Right atrium auricular region (tissue), 2 donors: Measurements from ENCODE around the gene ITGA3. TPM values are rescaled to one million over a fixed set of nuclear protein-coding genes. Genes with fewer than 3 reads are reported as not detected.
"Not testable (repeated sequence)": the region's sequence is repeated elsewhere in the genome, so short reads cannot be mapped to it uniquely, and the experiment has no call there.

Experiments used
- DNase-seq: peaks from one replicate; pipeline ENCODE4 v3.0.0-alpha.2; 2019; ENCODE audit warnings: low spot score
- H3K27ac ChIP-seq, 2 donors: fragments of 200-600 bp; sonication (generic); 1 replicate in 1 of 2; 2 replicates in 1 of 2; pipeline ENCODE4 v1.5.1; 2016 to 2019
- H3K27me3 ChIP-seq, 2 donors: fragments of 200-600 bp; sonication (generic); one replicate each; pipeline versions ENCODE4 v1.5.1 to v1.6.0; 2017 to 2019
- H3K36me3 ChIP-seq: fragments of 200-600 bp; sonication (generic); one replicate; pipeline ENCODE4 v1.5.1; 2016
- H3K4me1 ChIP-seq, 2 donors: fragments of 200-600 bp; sonication (generic); one replicate each; pipeline versions ENCODE4 v1.5.1 to v1.6.0; 2017 to 2019
- H3K4me3 ChIP-seq, 2 donors: fragments of 200-600 bp; sonication (generic); 1 replicate in 1 of 2; 2 replicates in 1 of 2; pipeline ENCODE4 v1.5.1; 2017 to 2019; ENCODE audit warnings: mild to moderate bottlenecking in 1 of 2, moderate library complexity in 1 of 2
- H3K9me3 ChIP-seq, 2 donors: fragments of 200-600 bp; sonication (generic); one replicate each; pipeline ENCODE4 v1.5.1; 2019
- total RNA-seq, 2 donors: library from RNA; depleted of rRNA; stranded (reverse); fragments of >200 nt; gene quantifications; one replicate each; pipeline ENCODE4 v1.1.0, GENCODE V29; 2016
- TF ChIP-seq, protein P1 (sequence below), 2 donors: fragments of 200-600 bp; sonication (generic); IDR thresholded peaks; one replicate each; pipeline ENCODE4 v1.5.1; 2019; ENCODE audit warnings: antibody characterized with exemption in 2 of 2

The ITGA3 gene
- total RNA-seq, 2 donors from 2014 or later, result 29.5 to 61.8 TPM

- Histone ChIP-seq H3K9me3 (no peaks in the 10 kb centered on the region), H3K4me3 (no peak overlapping the region), H3K4me1 (peaks cover 0 to 88% of the 10 kb centered on the region in 2 donors), H3K27ac (peak overlapping the region; percentile 92 to 96), H3K36me3 (no peaks in the 10 kb centered on the region), H3K27me3 (no peaks in the 10 kb centered on the region)
- DNase-seq, result no peak
- TF ChIP-seq, protein P1, sequence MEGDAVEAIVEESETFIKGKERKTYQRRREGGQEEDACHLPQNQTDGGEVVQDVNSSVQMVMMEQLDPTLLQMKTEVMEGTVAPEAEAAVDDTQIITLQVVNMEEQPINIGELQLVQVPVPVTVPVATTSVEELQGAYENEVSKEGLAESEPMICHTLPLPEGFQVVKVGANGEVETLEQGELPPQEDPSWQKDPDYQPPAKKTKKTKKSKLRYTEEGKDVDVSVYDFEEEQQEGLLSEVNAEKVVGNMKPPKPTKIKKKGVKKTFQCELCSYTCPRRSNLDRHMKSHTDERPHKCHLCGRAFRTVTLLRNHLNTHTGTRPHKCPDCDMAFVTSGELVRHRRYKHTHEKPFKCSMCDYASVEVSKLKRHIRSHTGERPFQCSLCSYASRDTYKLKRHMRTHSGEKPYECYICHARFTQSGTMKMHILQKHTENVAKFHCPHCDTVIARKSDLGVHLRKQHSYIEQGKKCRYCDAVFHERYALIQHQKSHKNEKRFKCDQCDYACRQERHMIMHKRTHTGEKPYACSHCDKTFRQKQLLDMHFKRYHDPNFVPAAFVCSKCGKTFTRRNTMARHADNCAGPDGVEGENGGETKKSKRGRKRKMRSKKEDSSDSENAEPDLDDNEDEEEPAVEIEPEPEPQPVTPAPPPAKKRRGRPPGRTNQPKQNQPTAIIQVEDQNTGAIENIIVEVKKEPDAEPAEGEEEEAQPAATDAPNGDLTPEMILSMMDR (IDR thresholded peaks at IDR 0.05), result no peak
Observed at GRCh38 chr17:50058296-50058953, 2.5 kb downstream of the ITGA3 start.

- H3K27ac ChIP-seq, result peak overlapping the region; percentile 92 to 96
- no peak overlapping the region for H3K4me3 ChIP-seq
- TF ChIP-seq, protein P1 (IDR thresholded peaks at IDR 0.05), result no peak
- H3K4me1 ChIP-seq, result peaks cover 0 to 90% of the 10 kb centered on the region in 2 donors
- no peaks in the 10 kb centered on the region for H3K27me3 ChIP-seq
- no peak for DNase-seq
- no peaks in the 10 kb centered on the region for H3K9me3 ChIP-seq
- H3K36me3 ChIP-seq, result no peaks in the 10 kb centered on the region
Observed at GRCh38 chr17:50059256-50059655, 3.3 kb downstream of the ITGA3 start.

DNA sequence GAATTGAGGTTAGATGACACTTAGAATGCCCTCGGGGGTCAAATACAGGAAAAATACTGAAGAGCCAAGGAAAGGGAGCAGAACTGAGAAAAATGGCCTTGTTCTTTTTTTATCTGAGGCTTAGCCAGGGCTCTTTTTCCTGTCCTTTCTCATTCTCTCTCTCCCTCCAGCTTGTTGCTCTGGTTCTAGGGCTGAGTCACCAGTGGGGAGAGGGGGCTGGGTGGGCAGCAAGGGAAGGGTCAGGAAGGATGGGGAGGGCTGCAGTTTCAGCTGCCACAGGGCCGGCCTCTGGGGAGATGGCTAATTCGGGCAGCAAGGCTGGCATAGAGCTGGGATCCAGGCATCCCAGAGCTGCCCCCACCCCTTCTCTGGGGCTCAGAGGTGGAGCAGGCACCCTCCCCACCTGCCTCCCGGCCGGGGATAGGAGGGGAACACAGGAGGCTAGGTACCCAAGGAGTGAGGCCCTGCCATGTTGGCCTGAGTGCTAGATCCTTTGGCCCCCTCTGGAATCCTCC is 3.9 kb downstream of the ITGA3 start:
- TF ChIP-seq, protein P1 (IDR thresholded peaks at IDR 0.05), result no peak
- no peaks in the 10 kb centered on the region for H3K36me3 ChIP-seq
- H3K4me3 ChIP-seq, result no peak overlapping the region
- DNase-seq, result no peak
- H3K27ac ChIP-seq, result peak overlapping the region; percentile 92 to 96
- no peaks in the 10 kb centered on the region for H3K9me3 ChIP-seq
- no peaks in the 10 kb centered on the region for H3K27me3 ChIP-seq
- H3K4me1 ChIP-seq, result peaks cover 0 to 90% of the 10 kb centered on the region in 2 donors

GRCh38 chr17:50060951-50061712 is 5.2 kb downstream of the ITGA3 start:
- H3K9me3 ChIP-seq, result no peaks in the 10 kb centered on the region
- TF ChIP-seq, protein P1 (IDR thresholded peaks at IDR 0.05), result no peak
- peaks cover 0 to 95% of the 10 kb centered on the region in 2 donors for H3K4me1 ChIP-seq
- H3K27me3 ChIP-seq, result no peaks in the 10 kb centered on the region
- peak overlapping the region; percentile 92 to 96 for H3K27ac ChIP-seq
- peak overlapping the region; percentile 13 to 33 for H3K4me3 ChIP-seq
- DNase-seq, result peak; percentile 67
- no peaks in the 10 kb centered on the region for H3K36me3 ChIP-seq

DNA sequence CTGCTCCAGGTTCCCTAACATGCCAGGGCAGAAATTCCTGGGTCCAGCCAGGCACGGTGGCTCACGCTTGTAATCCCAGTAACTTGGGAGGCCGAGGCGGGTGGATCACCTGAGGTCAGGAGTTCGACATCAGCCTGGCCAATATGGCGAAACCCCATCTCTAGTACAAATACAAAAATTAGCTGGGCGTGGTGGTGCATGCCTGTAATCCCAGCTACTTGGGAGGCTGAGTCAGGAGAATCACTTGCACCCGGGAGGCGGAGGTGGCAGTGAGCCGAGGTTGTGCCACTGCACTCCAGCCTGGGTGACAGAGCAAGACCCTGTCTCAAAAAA is 5.8 kb downstream of the ITGA3 start:
- Histone ChIP-seq H3K4me3 (peak overlapping the region; percentile 13 to 33), H3K4me1 (peaks cover 0 to 98% of the 10 kb centered on the region in 2 donors)
- not testable (repeated sequence) for DNase-seq

More for the DNA sequence above, 5.8 kb downstream of the ITGA3 start:
- H3K9me3 ChIP-seq, H3K36me3 ChIP-seq, H3K27me3 ChIP-seq: not testable (repeated sequence)
- H3K27ac ChIP-seq, result peak overlapping the region; percentile 92 to 96
